ENCODE results near the gene CHL1.
A peak's percentile ranks its signal among the peaks of the same experiment; 100 is the strongest.

Gene CHL1

GRCh38 chr3:196311-197148, at the start of gene CHL1:
TSS of gene CHL1 (plus strand) at chr3:196763. CDS start at chr3:319777, 123,014 bp downstream.
- H3K4me3 ChIP-seq (ENCODE audit: low read length): peak within 1 kb of the TSS; percentile 40

GRCh38 chr3:151614-152189, 44.9 kb upstream of the CHL1 start:
- no peak for DNase-seq (ENCODE audit: low read depth)
- no peak for TF ChIP-seq CTCF (IDR thresholded peaks at IDR 0.05; ENCODE audit: insufficient read depth, low read depth, low read length, missing control alignments)
- H3K4me3 ChIP-seq (ENCODE audit: low read length): no peak overlapping the region

More at GRCh38 chr3:196311-197148, at the start of gene CHL1:
- DNase-seq (ENCODE audit: low read depth): no peak
- TF ChIP-seq CTCF (IDR thresholded peaks at IDR 0.05; ENCODE audit: insufficient read depth, low read depth, low read length, missing control alignments): no peak

- DNase-seq (ENCODE audit: low read depth): peak; percentile 9
- H3K4me3 ChIP-seq (ENCODE audit: low read length): no peak overlapping the region
- TF ChIP-seq CTCF (IDR thresholded peaks at IDR 0.05; ENCODE audit: insufficient read depth, low read depth, low read length, missing control alignments): no peak
Measured at GRCh38 chr3:159974-160373, 36.6 kb upstream of the CHL1 start.

GRCh38 chr3:166071-166470, 30.5 kb upstream of the CHL1 start:
- DNase-seq (ENCODE audit: low read depth): no peak
- no peak for TF ChIP-seq CTCF (IDR thresholded peaks at IDR 0.05; ENCODE audit: insufficient read depth, low read depth, low read length, missing control alignments)
- H3K4me3 ChIP-seq (ENCODE audit: low read length): no peak overlapping the region

GRCh38 chr3:166799-167198, 29.8 kb upstream of the CHL1 start:
- H3K4me3 ChIP-seq (ENCODE audit: low read length): no peak overlapping the region
- TF ChIP-seq CTCF (IDR thresholded peaks at IDR 0.05; ENCODE audit: insufficient read depth, low read depth, low read length, missing control alignments): no peak
- DNase-seq (ENCODE audit: low read depth): no peak

- TF ChIP-seq CTCF (IDR thresholded peaks at IDR 0.05; ENCODE audit: insufficient read depth, low read depth, low read length, missing control alignments): no peak
- no peak for DNase-seq (ENCODE audit: low read depth)
- no peak overlapping the region for H3K4me3 ChIP-seq (ENCODE audit: low read length)
Measured at GRCh38 chr3:173886-174285, 22.7 kb upstream of the CHL1 start.

All from epithelial cell of esophagus (primary cell).